Measurements from ENCODE around the gene SGCD. TPM values are rescaled to one million over a fixed set of nuclear protein-coding genes. Genes with fewer than 3 reads are reported as not detected.
A peak's percentile ranks its signal among the peaks of the same experiment; 100 is the strongest.

The SGCD gene
- total RNA-seq, 4 donors from 2014 or later: 16.7 to 38.6 (median 27.7) TPM

DNA sequence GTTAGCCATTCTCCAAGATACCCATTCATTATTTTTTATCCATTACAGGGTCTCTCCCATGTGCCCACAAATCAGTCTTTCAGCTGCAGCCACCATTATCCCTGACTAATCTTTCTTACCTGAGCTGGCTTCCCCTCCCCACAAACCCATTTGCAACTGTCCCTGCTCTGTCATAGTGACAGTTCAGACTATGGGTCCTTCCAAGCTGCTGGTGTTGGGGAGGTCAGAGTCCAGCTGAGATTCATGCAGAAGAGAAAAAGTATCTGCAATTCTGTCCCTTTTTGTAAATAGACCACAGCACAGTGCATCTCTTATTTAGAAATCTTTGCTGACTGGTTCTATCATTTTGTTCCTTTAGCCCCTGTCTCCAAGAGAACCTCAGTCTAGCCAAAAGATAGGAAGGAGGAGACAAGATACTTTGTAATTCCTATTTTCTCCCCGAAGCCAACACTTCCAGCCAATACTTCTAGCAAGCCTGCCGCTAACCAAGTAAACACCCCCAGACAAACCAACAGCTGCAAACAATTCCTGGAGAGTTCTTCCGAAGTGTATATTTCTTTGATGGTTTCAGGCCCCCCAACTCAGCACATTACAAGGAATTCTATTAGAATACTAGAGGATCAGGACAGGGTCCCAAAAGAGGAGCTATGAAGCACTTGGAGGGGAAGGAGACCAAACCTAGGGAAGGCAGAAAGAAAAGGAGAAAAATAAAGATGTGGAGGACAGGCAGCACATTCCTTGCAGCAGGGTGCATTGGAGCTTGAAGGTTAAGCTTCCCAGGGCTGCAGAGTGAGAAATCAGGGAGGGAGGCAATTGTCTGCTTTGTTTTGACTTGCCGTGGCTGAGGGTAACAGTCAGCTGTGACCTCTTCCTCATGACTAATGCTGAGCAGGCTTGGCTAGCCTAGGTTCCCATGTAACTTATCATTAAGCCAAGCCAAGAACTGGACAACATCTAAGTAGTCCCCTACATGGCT is 148.5 kb downstream of the SGCD start:
- Histone ChIP-seq H3K27me3 (no peaks in the 10 kb centered on the region), H3K9me3 (no peaks in the 10 kb centered on the region), H3K27ac (replicated peaks in 1 of 4) (peak overlapping the region; percentile 63 to 78 (median 69)), H3K4me1 (peaks cover 38 to 56% (median 50%) of the 10 kb centered on the region in 4 donors), H3K36me3 (no peaks in the 10 kb centered on the region), H3K4me3 (no peak overlapping the region)
- no peak for DNase-seq (ENCODE audit: extremely low spot score)
- no peak for TF ChIP-seq POLR2A (IDR thresholded peaks at IDR 0.05; ENCODE audit: low read depth)
- no peak for TF ChIP-seq EP300 (IDR thresholded peaks at IDR 0.05)
- TF ChIP-seq, protein P1, sequence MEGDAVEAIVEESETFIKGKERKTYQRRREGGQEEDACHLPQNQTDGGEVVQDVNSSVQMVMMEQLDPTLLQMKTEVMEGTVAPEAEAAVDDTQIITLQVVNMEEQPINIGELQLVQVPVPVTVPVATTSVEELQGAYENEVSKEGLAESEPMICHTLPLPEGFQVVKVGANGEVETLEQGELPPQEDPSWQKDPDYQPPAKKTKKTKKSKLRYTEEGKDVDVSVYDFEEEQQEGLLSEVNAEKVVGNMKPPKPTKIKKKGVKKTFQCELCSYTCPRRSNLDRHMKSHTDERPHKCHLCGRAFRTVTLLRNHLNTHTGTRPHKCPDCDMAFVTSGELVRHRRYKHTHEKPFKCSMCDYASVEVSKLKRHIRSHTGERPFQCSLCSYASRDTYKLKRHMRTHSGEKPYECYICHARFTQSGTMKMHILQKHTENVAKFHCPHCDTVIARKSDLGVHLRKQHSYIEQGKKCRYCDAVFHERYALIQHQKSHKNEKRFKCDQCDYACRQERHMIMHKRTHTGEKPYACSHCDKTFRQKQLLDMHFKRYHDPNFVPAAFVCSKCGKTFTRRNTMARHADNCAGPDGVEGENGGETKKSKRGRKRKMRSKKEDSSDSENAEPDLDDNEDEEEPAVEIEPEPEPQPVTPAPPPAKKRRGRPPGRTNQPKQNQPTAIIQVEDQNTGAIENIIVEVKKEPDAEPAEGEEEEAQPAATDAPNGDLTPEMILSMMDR (IDR thresholded peaks at IDR 0.05): peak; percentile 16 to 32 (median 17)
- TF ChIP-seq POLR2AphosphoS5 (IDR thresholded peaks at IDR 0.05): peak; percentile 61 to 72
- intact Hi-C loops (cut with DNase I): loop anchor here (10.0 kb wide), 1 partner anchor 151 kb away; the partner anchor contains the start of gene SGCD
- 39% methylated on average over 4 of the region's 4 CpGs for WGBS

DNA sequence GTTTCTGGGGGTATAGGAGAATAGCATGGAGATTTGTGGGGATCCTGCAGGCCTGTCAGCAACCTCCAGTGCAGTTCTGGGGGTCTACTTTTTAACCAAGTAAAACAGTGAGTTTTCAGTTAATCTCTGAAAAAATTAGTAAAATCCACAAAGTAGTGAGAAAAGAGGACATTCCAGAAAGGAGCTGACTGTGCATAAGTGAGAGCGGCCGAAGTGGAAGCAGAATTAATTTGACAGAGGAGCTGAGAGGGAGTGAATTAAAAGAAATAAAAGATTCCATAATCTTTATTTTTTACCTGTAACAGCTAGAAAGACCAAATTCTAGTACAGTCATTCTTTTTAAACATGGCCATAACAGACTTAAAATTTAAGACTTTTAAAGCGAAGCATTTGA is 149.2 kb downstream of the SGCD start:
- H3K27ac ChIP-seq (replicated peaks in 1 of 4): peak overlapping the region; percentile 63 to 78 (median 69)
- DNase-seq (ENCODE audit: extremely low spot score): no peak
- WGBS: 77% methylated on average over 3 of the region's 3 CpGs
- no peaks in the 10 kb centered on the region for H3K9me3 ChIP-seq
- H3K27me3 ChIP-seq: no peaks in the 10 kb centered on the region
- TF ChIP-seq EP300 (IDR thresholded peaks at IDR 0.05): no peak
- TF ChIP-seq POLR2AphosphoS5 (IDR thresholded peaks at IDR 0.05): no peak
- no peak for TF ChIP-seq POLR2A (IDR thresholded peaks at IDR 0.05; ENCODE audit: low read depth)
- TF ChIP-seq, protein P1 (IDR thresholded peaks at IDR 0.05): no peak
- no peaks in the 10 kb centered on the region for H3K36me3 ChIP-seq
- H3K4me1 ChIP-seq: peaks cover 38 to 52% (median 46%) of the 10 kb centered on the region in 4 donors
- H3K4me3 ChIP-seq: no peak overlapping the region
- intact Hi-C loops (cut with DNase I): loop anchor here (10.0 kb wide), 1 partner anchor 151 kb away; the partner anchor contains the start of gene SGCD

DNA sequence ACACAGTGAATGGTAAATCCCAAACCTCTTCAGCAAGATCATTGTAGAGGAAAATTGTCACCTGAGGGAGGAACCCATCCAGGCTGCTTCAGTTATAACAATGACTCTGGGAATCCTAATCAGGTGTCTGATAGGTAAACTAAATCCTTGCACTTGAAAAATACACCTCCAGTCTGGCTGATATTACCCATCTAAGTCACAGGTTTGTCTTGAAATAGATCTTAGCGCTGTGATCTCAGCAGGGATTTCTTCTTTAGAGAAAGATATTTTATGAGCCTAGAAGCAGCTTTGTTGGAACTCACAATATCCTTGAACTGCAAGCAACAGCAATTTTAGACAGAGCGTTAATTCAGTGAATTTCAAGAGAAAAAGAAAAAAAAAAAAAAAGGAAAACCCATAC is 149.7 kb downstream of the SGCD start:
- Histone ChIP-seq H3K4me1 (peaks cover 38 to 52% (median 47%) of the 10 kb centered on the region in 4 donors), H3K36me3 (no peaks in the 10 kb centered on the region), H3K27me3 (no peaks in the 10 kb centered on the region), H3K9me3 (no peaks in the 10 kb centered on the region), H3K27ac (replicated peaks in 1 of 4) (peak overlapping the region; percentile 63 to 78 (median 69)), H3K4me3 (no peak overlapping the region)
- 84% methylated on average over 2 of the region's 2 CpGs for WGBS
- no peak for DNase-seq (ENCODE audit: extremely low spot score)
- TF ChIP-seq POLR2A (IDR thresholded peaks at IDR 0.05; ENCODE audit: low read depth) (no peak), EP300 (IDR thresholded peaks at IDR 0.05) (no peak), POLR2AphosphoS5 (IDR thresholded peaks at IDR 0.05) (no peak)
- TF ChIP-seq, protein P1 (IDR thresholded peaks at IDR 0.05): no peak
- intact Hi-C loops (cut with DNase I): loop anchor here (10.0 kb wide), 1 partner anchor 152 kb away; the partner anchor contains the start of gene SGCD

DNA sequence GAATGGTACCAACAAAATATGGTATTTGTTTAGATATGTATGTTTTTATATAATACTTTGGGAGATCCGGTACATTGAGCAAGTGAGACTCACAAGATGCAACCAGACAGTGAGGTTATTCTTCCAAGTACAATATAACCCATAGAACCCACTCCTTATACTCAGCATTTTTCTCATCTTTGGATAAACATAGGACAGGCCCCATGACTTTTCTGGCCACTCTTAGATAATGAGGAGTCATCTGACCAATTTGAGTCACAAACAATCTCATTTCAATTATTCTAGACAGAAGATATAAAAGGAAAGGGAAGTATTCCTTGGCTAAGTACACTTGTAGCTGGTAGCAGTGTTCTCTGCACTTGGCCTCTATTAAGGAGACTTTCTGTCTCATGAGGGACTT is 150.2 kb downstream of the SGCD start:
- no peaks in the 10 kb centered on the region for H3K27me3 ChIP-seq
- H3K9me3 ChIP-seq: no peaks in the 10 kb centered on the region
- no peaks in the 10 kb centered on the region for H3K36me3 ChIP-seq
- TF ChIP-seq, protein P1 (IDR thresholded peaks at IDR 0.05): no peak
- TF ChIP-seq POLR2A (IDR thresholded peaks at IDR 0.05; ENCODE audit: low read depth) (no peak), EP300 (IDR thresholded peaks at IDR 0.05) (no peak), POLR2AphosphoS5 (IDR thresholded peaks at IDR 0.05) (no peak)
- H3K4me1 ChIP-seq: peaks cover 38 to 53% (median 48%) of the 10 kb centered on the region in 4 donors
- WGBS: 74% methylated on average over 1 of the region's 1 CpG
- no peak for DNase-seq (ENCODE audit: extremely low spot score)
- intact Hi-C loops (cut with DNase I): loop anchor here (10.0 kb wide), 1 partner anchor 152 kb away; the partner anchor contains the start of gene SGCD
- H3K4me3 ChIP-seq: no peak overlapping the region
- H3K27ac ChIP-seq (replicated peaks in 1 of 4): peak overlapping the region in 2 of 4 donors; percentile 63 to 67
